IPS DF 4.7 (cell line): Measurements from ENCODE around the gene CNOT2.

ENCODE experiments used
- DNase-seq: peaks from one replicate; pipeline ENCODE4 v3.0.0-alpha.2; 2013; ENCODE audit warnings: low spot score; ENCODE audit errors: extremely low read depth

Gene CNOT2

GRCh38 chr12:70251661-70252060 lies 8.4 kb downstream of the CNOT2 start:
- DNase-seq = no peak

- no peak for DNase-seq
Measured at GRCh38 chr12:70252832-70253231, 9.6 kb downstream of the CNOT2 start.

- DNase-seq = no peak
Measured at GRCh38 chr12:70254225-70254624, 11.0 kb downstream of the CNOT2 start.

GRCh38 chr12:70254846-70255245 lies 11.6 kb downstream of the CNOT2 start:
- DNase-seq = no peak

- DNase-seq = no peak
Measured at GRCh38 chr12:70255311-70255710, 12.1 kb downstream of the CNOT2 start.

- DNase-seq = no peak
Measured at GRCh38 chr12:70258605-70259403, 15.6 kb downstream of the CNOT2 start.

- no peak for DNase-seq
Measured at GRCh38 chr12:70260646-70261045, 17.4 kb downstream of the CNOT2 start.

- DNase-seq = no peak
Measured at GRCh38 chr12:70264067-70264867, 21.0 kb downstream of the CNOT2 start.

GRCh38 chr12:70265132-70265531 lies 21.9 kb downstream of the CNOT2 start:
- DNase-seq = no peak

- no peak for DNase-seq
Measured at GRCh38 chr12:70267550-70267949, 24.3 kb downstream of the CNOT2 start.

GRCh38 chr12:70268972-70269371 lies 25.7 kb downstream of the CNOT2 start:
- DNase-seq = no peak

GRCh38 chr12:70270108-70270507 lies 26.9 kb downstream of the CNOT2 start:
- DNase-seq = no peak

- no peak for DNase-seq
Measured at GRCh38 chr12:70271025-70271424, 27.8 kb downstream of the CNOT2 start.

- no peak for DNase-seq
Measured at GRCh38 chr12:70272510-70272909, 29.3 kb downstream of the CNOT2 start.

- no peak for DNase-seq
Measured at GRCh38 chr12:70275045-70275444, 31.8 kb downstream of the CNOT2 start.

GRCh38 chr12:70277973-70278372 lies 34.7 kb downstream of the CNOT2 start:
- no peak for DNase-seq

- no peak for DNase-seq
Measured at GRCh38 chr12:70278945-70279344, 35.7 kb downstream of the CNOT2 start.

- DNase-seq = no peak
Measured at GRCh38 chr12:70283232-70283631, 40.0 kb downstream of the CNOT2 start.

GRCh38 chr12:70288817-70289216 lies 45.6 kb downstream of the CNOT2 start:
- DNase-seq = no peak

GRCh38 chr12:70290116-70290515 lies 46.9 kb downstream of the CNOT2 start:
- no peak for DNase-seq

- no peak for DNase-seq
Measured at GRCh38 chr12:70292017-70292776, 49.0 kb downstream of the CNOT2 start.
